ENCODE data around the gene ANKRD17.
"Not testable (repeated sequence)": the region's sequence is repeated elsewhere in the genome, so short reads cannot be mapped to it uniquely, and the experiment has no call there.

ANKRD17 gene

GRCh38 chr4:73258686-73259570, at the start of gene ANKRD17:
Gene ANKRD17, minus strand, starts transcription at chr4:73258798. Its CDS starts 130 bp downstream, at chr4:73258668.
- H3K4me3 ChIP-seq (ENCODE audit: control insufficient read depth, low read depth, low read length), result peak within 1 kb of the TSS; percentile 79
- peak; percentile 91 for DNase-seq (ENCODE audit: low read depth)
- TF ChIP-seq CTCF (conservative IDR thresholded peaks at IDR 0.05; ENCODE audit: control insufficient read depth, insufficient read depth, low read depth, low read length), result no peak

- DNase-seq (ENCODE audit: low read depth), result peak; percentile 59
- TF ChIP-seq CTCF (conservative IDR thresholded peaks at IDR 0.05; ENCODE audit: control insufficient read depth, insufficient read depth, low read depth, low read length), result peak; percentile 61
- H3K4me3 ChIP-seq (ENCODE audit: control insufficient read depth, low read depth, low read length), result no peak overlapping the region
Measured at GRCh38 chr4:73308286-73308685, 49.7 kb upstream of the ANKRD17 start.

GRCh38 chr4:73303711-73304110, 45.1 kb upstream of the ANKRD17 start:
- H3K4me3 ChIP-seq (ENCODE audit: control insufficient read depth, low read depth, low read length), result no peak overlapping the region
- no peak for TF ChIP-seq CTCF (conservative IDR thresholded peaks at IDR 0.05; ENCODE audit: control insufficient read depth, insufficient read depth, low read depth, low read length)
- DNase-seq (ENCODE audit: low read depth), result no peak

- TF ChIP-seq CTCF (conservative IDR thresholded peaks at IDR 0.05; ENCODE audit: control insufficient read depth, insufficient read depth, low read depth, low read length), result no peak
- no peak overlapping the region for H3K4me3 ChIP-seq (ENCODE audit: control insufficient read depth, low read depth, low read length)
- no peak for DNase-seq (ENCODE audit: low read depth)
Measured at GRCh38 chr4:73299548-73300280, 41.1 kb upstream of the ANKRD17 start.

- not testable (repeated sequence) for H3K4me3 ChIP-seq (ENCODE audit: control insufficient read depth, low read depth, low read length); DNase-seq (ENCODE audit: low read depth)
Measured at GRCh38 chr4:73292661-73293060, 34.1 kb upstream of the ANKRD17 start.

GRCh38 chr4:73281982-73282381, 23.4 kb upstream of the ANKRD17 start:
- TF ChIP-seq CTCF (conservative IDR thresholded peaks at IDR 0.05; ENCODE audit: control insufficient read depth, insufficient read depth, low read depth, low read length), result no peak
- no peak overlapping the region for H3K4me3 ChIP-seq (ENCODE audit: control insufficient read depth, low read depth, low read length)
- no peak for DNase-seq (ENCODE audit: low read depth)

- TF ChIP-seq CTCF (conservative IDR thresholded peaks at IDR 0.05; ENCODE audit: control insufficient read depth, insufficient read depth, low read depth, low read length), result no peak
- H3K4me3 ChIP-seq (ENCODE audit: control insufficient read depth, low read depth, low read length), result no peak overlapping the region
- no peak for DNase-seq (ENCODE audit: low read depth)
Measured at GRCh38 chr4:73281396-73281795, 22.8 kb upstream of the ANKRD17 start.

Data from fibroblast of mammary gland (primary cell).